ENCODE measurements around the gene SPTBN4. TPM values are rescaled to one million over a fixed set of nuclear protein-coding genes. Genes with fewer than 3 reads are reported as not detected.
A peak's percentile ranks its signal among the peaks of the same experiment; 100 is the strongest.

The SPTBN4 gene
- total and polyA plus RNA-seq, 2 experiments from 2014 or later: 0.67 to 1.3 TPM

GRCh38 chr19:40594657-40595091 is 127.9 kb downstream of the SPTBN4 start:
- Histone ChIP-seq H3K9me3 (ENCODE audit: low read depth) (no peaks in the 10 kb centered on the region), H3K36me3 (replicated peaks; ENCODE audit: insufficient read depth, low read depth) (no peaks in the 10 kb centered on the region), H3K27me3 (peaks cover 22% of the 10 kb centered on the region), H3K9me2 (replicated peaks; ENCODE audit: insufficient read depth) (no peaks in the 10 kb centered on the region), H2AFZ (no peak overlapping the region), H3K79me2 (no peaks in the 10 kb centered on the region), H3K4me1 (ENCODE audit: insufficient read depth) (peaks cover 2% of the 10 kb centered on the region), H3K4me2 (no peak overlapping the region), H4K20me1 (ENCODE audit: insufficient read depth, poor library complexity, severe bottlenecking) (no peaks in the 10 kb centered on the region), H3K4me3 (no peak overlapping the region), H3K27ac (no peak overlapping the region)
- no peak for TF ChIP-seq EZH2 (IDR thresholded peaks at IDR 0.05; ENCODE audit: borderline replicate concordance)
- TF ChIP-seq CTCF (IDR thresholded peaks at IDR 0.05; ENCODE audit: poor library complexity): no peak
- no peak for TF ChIP-seq EZH2phosphoT487 (IDR thresholded peaks at IDR 0.05; ENCODE audit: low read depth, severe bottlenecking, unreplicated experiment)
- DNase-seq (ENCODE audit: low spot score): no peak
- 39% methylated on average over 12 of the region's 13 CpGs for WGBS (ENCODE audit: low lambda C conversion rate, missing lambda C conversion rate)

GRCh38 chr19:40596608-40597328 is 130.0 kb downstream of the SPTBN4 start:
- H3K9me2 ChIP-seq (replicated peaks; ENCODE audit: insufficient read depth): no peaks in the 10 kb centered on the region
- WGBS (ENCODE audit: low lambda C conversion rate, missing lambda C conversion rate): 15% methylated on average over 27 of the region's 53 CpGs
- H4K20me1 ChIP-seq (ENCODE audit: insufficient read depth, poor library complexity, severe bottlenecking): no peaks in the 10 kb centered on the region
- H3K27me3 ChIP-seq: peaks cover 35% of the 10 kb centered on the region
- H3K4me1 ChIP-seq (ENCODE audit: insufficient read depth): peaks cover 15% of the 10 kb centered on the region
- H3K9me3 ChIP-seq (ENCODE audit: low read depth): no peaks in the 10 kb centered on the region
- peak; percentile 75 for TF ChIP-seq EZH2 (IDR thresholded peaks at IDR 0.05; ENCODE audit: borderline replicate concordance)
- TF ChIP-seq EZH2phosphoT487 (IDR thresholded peaks at IDR 0.05; ENCODE audit: low read depth, severe bottlenecking, unreplicated experiment): no peak
- no peak for TF ChIP-seq CTCF (IDR thresholded peaks at IDR 0.05; ENCODE audit: poor library complexity)
- H3K4me3 ChIP-seq: peak overlapping the region; percentile 9
- H3K79me2 ChIP-seq: no peaks in the 10 kb centered on the region
- peak; percentile 69 for DNase-seq (ENCODE audit: low spot score)
- H3K4me2 ChIP-seq: peak overlapping the region; percentile 85
- no peak overlapping the region for H3K27ac ChIP-seq
- H2AFZ ChIP-seq: peak overlapping the region; percentile 14
- no peaks in the 10 kb centered on the region for H3K36me3 ChIP-seq (replicated peaks; ENCODE audit: insufficient read depth, low read depth)

- H3K9me2 ChIP-seq (replicated peaks; ENCODE audit: insufficient read depth): no peaks in the 10 kb centered on the region
- H3K27me3 ChIP-seq: peaks cover 35% of the 10 kb centered on the region
- peak overlapping the region; percentile 85 for H3K4me2 ChIP-seq
- 25% methylated on average over 14 of the region's 18 CpGs for WGBS (ENCODE audit: low lambda C conversion rate, missing lambda C conversion rate)
- H2AFZ ChIP-seq: peak overlapping the region; percentile 14
- peak overlapping the region; percentile 91 for H3K27ac ChIP-seq
- DNase-seq (ENCODE audit: low spot score): no peak
- no peaks in the 10 kb centered on the region for H3K79me2 ChIP-seq
- peaks cover 22% of the 10 kb centered on the region for H3K4me1 ChIP-seq (ENCODE audit: insufficient read depth)
- TF ChIP-seq EZH2phosphoT487 (IDR thresholded peaks at IDR 0.05; ENCODE audit: low read depth, severe bottlenecking, unreplicated experiment): no peak
- TF ChIP-seq CTCF (IDR thresholded peaks at IDR 0.05; ENCODE audit: poor library complexity): no peak
- no peak for TF ChIP-seq EZH2 (IDR thresholded peaks at IDR 0.05; ENCODE audit: borderline replicate concordance)
- H3K4me3 ChIP-seq: peak overlapping the region; percentile 17
- H3K9me3 ChIP-seq (ENCODE audit: low read depth): no peaks in the 10 kb centered on the region
- no peaks in the 10 kb centered on the region for H4K20me1 ChIP-seq (ENCODE audit: insufficient read depth, poor library complexity, severe bottlenecking)
- no peaks in the 10 kb centered on the region for H3K36me3 ChIP-seq (replicated peaks; ENCODE audit: insufficient read depth, low read depth)
Observed at GRCh38 chr19:40597329-40597838, 130.6 kb downstream of the SPTBN4 start.
